Mesenchymal stem cell (in vitro differentiated cells and primary cell): ENCODE data around the gene AUTS2.

ENCODE experiments used
- DNase-seq: peaks from one replicate; pipeline ENCODE4 v3.0.0-alpha.2; 2013
- H2AFZ ChIP-seq: one replicate; pipeline ENCODE4 v1.6.1; 2013; ENCODE audit warnings: low read depth, mild to moderate bottlenecking, control low read depth, inconsistent platforms, low read length, moderate library complexity
- H2AK5ac ChIP-seq: 2 replicates; pipeline ENCODE4 v1.6.1; 2013; ENCODE audit warnings: low read length, moderate library complexity, mild to moderate bottlenecking, inconsistent platforms; ENCODE audit not compliant: severe bottlenecking
- H2BK120ac ChIP-seq: one replicate; pipeline ENCODE4 v1.6.1; 2013; ENCODE audit warnings: low read depth, mild to moderate bottlenecking, inconsistent platforms, low read length, moderate library complexity
- H2BK12ac ChIP-seq, 2 experiments: one replicate each; pipeline ENCODE4 v1.6.1; 2013; ENCODE audit warnings: inconsistent platforms in 2 of 2, low read length in 2 of 2, mild to moderate bottlenecking in 2 of 2, moderate library complexity in 2 of 2, control low read depth in 1 of 2
- H2BK15ac ChIP-seq: one replicate; pipeline ENCODE4 v1.6.1; 2013; ENCODE audit warnings: mild to moderate bottlenecking, low read depth, inconsistent platforms; ENCODE audit not compliant: poor library complexity, severe bottlenecking
- H2BK5ac ChIP-seq: 2 replicates; pipeline ENCODE4 v1.6.1; 2013; ENCODE audit warnings: low read depth, mild to moderate bottlenecking, low read length, control low read depth, inconsistent platforms; ENCODE audit not compliant: poor library complexity, severe bottlenecking
- H3K14ac ChIP-seq, 2 experiments: one replicate each; pipeline ENCODE4 v1.6.1; 2013; ENCODE audit warnings: inconsistent platforms in 2 of 2, low read length in 2 of 2, control low read depth in 1 of 2, mild to moderate bottlenecking in 1 of 2, moderate library complexity in 1 of 2
- H3K18ac ChIP-seq, 2 experiments: one replicate each; pipeline ENCODE4 v1.6.1; 2013; ENCODE audit warnings: inconsistent platforms in 2 of 2, low read length in 2 of 2, control low read depth in 1 of 2, low read depth in 1 of 2, mild to moderate bottlenecking in 1 of 2
- H3K23ac ChIP-seq, 2 experiments: one replicate each; pipeline ENCODE4 v1.6.1; 2013; ENCODE audit warnings: inconsistent platforms in 2 of 2, low read length in 2 of 2, mild to moderate bottlenecking in 2 of 2, moderate library complexity in 2 of 2, control low read depth in 1 of 2
- H3K27ac ChIP-seq: 2 replicates; pipeline ENCODE4 v1.5.1; 2013; ENCODE audit warnings: mild to moderate bottlenecking, moderate library complexity, low read length, control low read depth, inconsistent platforms; ENCODE audit not compliant: poor library complexity, severe bottlenecking
- H3K27me3 ChIP-seq, 2 experiments: 2 replicates each; pipeline versions ENCODE4 v1.6.1 to v1.7.0; 2013; ENCODE audit warnings: low read length in 2 of 2, mild to moderate bottlenecking in 2 of 2, moderate library complexity in 2 of 2, control low read depth in 1 of 2, inconsistent platforms in 1 of 2; ENCODE audit not compliant: control insufficient read depth in 1 of 2, insufficient read depth in 1 of 2
- H3K36me3 ChIP-seq, 2 experiments: 2 replicates each; pipeline versions ENCODE4 v1.6.1 to v1.7.0; 2013; ENCODE audit warnings: low read length in 2 of 2, control low read depth in 1 of 2, inconsistent platforms in 1 of 2, low read depth in 1 of 2, mild to moderate bottlenecking in 1 of 2; ENCODE audit not compliant: insufficient read depth in 2 of 2, control insufficient read depth in 1 of 2
- H3K4ac ChIP-seq, 2 experiments: one replicate each; pipeline ENCODE4 v1.6.1; 2013; ENCODE audit warnings: inconsistent platforms in 2 of 2, low read length in 2 of 2, mild to moderate bottlenecking in 2 of 2, moderate library complexity in 2 of 2, control low read depth in 1 of 2, low read depth in 1 of 2
- H3K4me1 ChIP-seq: 2 replicates; pipeline ENCODE4 v1.6.1; 2013; ENCODE audit warnings: low read depth, low read length, control low read depth; ENCODE audit not compliant: control insufficient read depth, insufficient read depth
- H3K4me2 ChIP-seq: 2 replicates; pipeline ENCODE4 v1.6.1; 2013; ENCODE audit warnings: low read length, mild to moderate bottlenecking, inconsistent platforms; ENCODE audit not compliant: poor library complexity, severe bottlenecking
- H3K4me3 ChIP-seq, 2 experiments: 2 replicates each; pipeline versions ENCODE4 v1.5.1 to v1.7.0; 2013; ENCODE audit warnings: low read length in 2 of 2, mild to moderate bottlenecking in 2 of 2, control low read depth in 1 of 2, low read depth in 1 of 2; ENCODE audit not compliant: insufficient read depth in 1 of 2
- H3K79me1 ChIP-seq: replicated peaks from 2 replicates; pipeline ENCODE4 v1.6.1; 2013; ENCODE audit warnings: mild to moderate bottlenecking, control low read depth, low read length, inconsistent platforms; ENCODE audit not compliant: poor library complexity, severe bottlenecking
- H3K9ac ChIP-seq: 2 replicates; pipeline ENCODE4 v1.7.0; 2013; ENCODE audit warnings: mild to moderate bottlenecking, low read length, moderate library complexity
- H3K9me3 ChIP-seq: 2 replicates; pipeline ENCODE4 v1.7.0; 2013; ENCODE audit warnings: mild to moderate bottlenecking, low read length; ENCODE audit not compliant: control insufficient read depth
- H4K8ac ChIP-seq: one replicate; pipeline ENCODE4 v1.6.1; 2013; ENCODE audit warnings: inconsistent platforms, mild to moderate bottlenecking, low read length, moderate library complexity
- H4K91ac ChIP-seq: one replicate; pipeline ENCODE4 v1.6.1; 2013; ENCODE audit warnings: mild to moderate bottlenecking, low read length, inconsistent platforms
- WGBS: methylation state at CpG from one replicate; pipeline ENCODE4 v1.1.7; 2013; ENCODE audit warnings: mixed read lengths; 5-methylcytosine and 5-hydroxymethylcytosine counted together

The AUTS2 gene

DNA sequence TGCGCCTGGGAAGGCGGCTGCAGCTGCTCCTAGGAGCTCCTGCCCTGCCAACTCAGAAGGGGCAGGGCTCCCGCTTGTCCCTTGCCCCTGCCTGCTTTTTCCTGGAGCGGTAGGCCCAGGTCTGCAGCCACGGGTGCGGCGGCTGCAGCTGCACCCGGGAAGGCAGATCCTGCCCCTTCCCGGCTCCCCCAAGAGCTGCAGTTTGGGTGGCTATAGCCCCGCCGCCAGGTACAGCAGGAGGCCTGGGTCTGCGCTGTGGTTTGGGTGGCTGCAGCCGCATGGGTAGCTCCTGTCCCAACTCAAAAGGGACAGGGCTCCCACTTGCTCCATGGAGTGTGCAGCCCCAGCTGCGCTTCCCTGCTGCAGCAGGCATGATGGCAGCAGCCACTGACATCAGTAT, 6.5 kb upstream of the AUTS2 start:
- no peak overlapping the region for H4K91ac ChIP-seq
- no peak overlapping the region for H3K18ac ChIP-seq
- H3K36me3 ChIP-seq, result no peaks in the 10 kb centered on the region
- no peak overlapping the region for H2AFZ ChIP-seq
- no peak overlapping the region for H3K27ac ChIP-seq
- no peak overlapping the region for H4K8ac ChIP-seq
- H3K9me3 ChIP-seq, result no peaks in the 10 kb centered on the region
- no peak overlapping the region for H2BK15ac ChIP-seq
- H3K14ac ChIP-seq, result no peak overlapping the region
- no peak overlapping the region for H2AK5ac ChIP-seq
- H2BK5ac ChIP-seq, result no peak overlapping the region
- DNase-seq, result no peak
- H3K4ac ChIP-seq, result no peak overlapping the region
- WGBS, result 76% methylated on average over 14 of the region's 14 CpGs
- no peaks in the 10 kb centered on the region for H3K4me1 ChIP-seq
- no peaks in the 10 kb centered on the region for H3K79me1 ChIP-seq
- no peak overlapping the region for H2BK12ac ChIP-seq
- no peak overlapping the region for H3K4me2 ChIP-seq
- no peak overlapping the region for H3K23ac ChIP-seq
- peaks cover 0 to 15% of the 10 kb centered on the region in 2 experiments for H3K27me3 ChIP-seq
- H2BK120ac ChIP-seq, result no peak overlapping the region
- H3K4me3 ChIP-seq, result no peak overlapping the region
- no peak overlapping the region for H3K9ac ChIP-seq

DNA sequence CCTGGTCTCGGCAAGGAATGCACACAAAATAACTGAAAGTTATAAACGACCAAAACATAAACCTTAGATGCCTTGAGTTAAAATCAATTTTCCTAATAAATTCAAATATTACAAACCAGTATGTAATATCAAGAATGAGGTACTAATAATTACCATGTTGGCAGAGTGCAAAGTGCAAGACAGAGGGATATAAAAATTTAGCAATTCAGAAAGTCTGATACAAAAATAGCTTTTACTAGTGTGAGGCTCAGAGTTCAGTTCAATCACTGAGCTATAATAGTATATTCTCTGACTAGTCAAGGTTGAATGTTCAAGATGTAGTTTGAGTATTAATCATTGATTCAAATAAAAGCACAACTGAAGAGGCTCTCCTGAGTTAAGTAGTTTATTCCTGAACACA, 4.8 kb upstream of the AUTS2 start:
- H3K14ac ChIP-seq, result no peak overlapping the region
- no peak overlapping the region for H3K9ac ChIP-seq
- H3K23ac ChIP-seq, result no peak overlapping the region
- no peaks in the 10 kb centered on the region for H3K79me1 ChIP-seq
- H2AFZ ChIP-seq, result no peak overlapping the region
- H4K91ac ChIP-seq, result no peak overlapping the region
- H3K36me3 ChIP-seq, result no peaks in the 10 kb centered on the region
- H3K18ac ChIP-seq, result no peak overlapping the region
- no peak overlapping the region for H4K8ac ChIP-seq
- WGBS, result 100% methylated on average over 1 of the region's 2 CpGs
- H3K4me1 ChIP-seq, result no peaks in the 10 kb centered on the region
- no peak for DNase-seq
- H2BK15ac ChIP-seq, result no peak overlapping the region
- no peak overlapping the region for H2BK120ac ChIP-seq
- no peak overlapping the region for H3K27ac ChIP-seq
- H2BK12ac ChIP-seq, result no peak overlapping the region
- no peak overlapping the region for H3K4ac ChIP-seq
- no peak overlapping the region for H2AK5ac ChIP-seq
- H3K27me3 ChIP-seq, result peaks cover 0 to 15% of the 10 kb centered on the region in 2 experiments
- H3K9me3 ChIP-seq, result no peaks in the 10 kb centered on the region
- no peak overlapping the region for H3K4me2 ChIP-seq
- no peak overlapping the region for H2BK5ac ChIP-seq
- no peak overlapping the region for H3K4me3 ChIP-seq

DNA sequence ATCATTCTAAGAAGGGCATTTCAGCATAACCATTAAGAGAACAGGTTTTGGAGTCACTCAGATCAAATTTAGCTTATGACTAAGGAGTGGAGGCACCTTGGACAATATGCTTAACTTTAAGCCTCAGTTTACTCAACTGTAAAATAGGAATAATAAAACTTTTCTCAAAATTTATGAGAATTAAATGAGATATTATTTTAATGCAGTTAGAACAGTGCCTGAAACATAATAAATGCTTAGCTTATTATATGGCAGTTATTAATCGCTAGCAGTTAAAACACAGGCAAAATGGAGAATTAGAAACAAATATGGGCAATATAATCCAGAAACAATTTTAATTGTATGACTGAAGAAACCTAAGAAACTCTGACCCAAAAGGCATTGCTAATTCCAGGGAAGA, 2.9 kb upstream of the AUTS2 start:
- no peak overlapping the region for H4K91ac ChIP-seq
- DNase-seq, result no peak
- H2AK5ac ChIP-seq, result no peak overlapping the region
- H3K9me3 ChIP-seq, result no peaks in the 10 kb centered on the region
- H3K79me1 ChIP-seq, result peaks cover 7% of the 10 kb centered on the region
- no peak overlapping the region for H3K4me3 ChIP-seq
- no peak overlapping the region for H3K9ac ChIP-seq
- H3K4ac ChIP-seq, result no peak overlapping the region
- peaks cover 3% of the 10 kb centered on the region for H3K4me1 ChIP-seq
- no peak overlapping the region for H2AFZ ChIP-seq
- no peak overlapping the region for H4K8ac ChIP-seq
- no peak overlapping the region for H3K27ac ChIP-seq
- peaks cover 0 to 10% of the 10 kb centered on the region in 2 experiments for H3K27me3 ChIP-seq
- H2BK120ac ChIP-seq, result no peak overlapping the region
- no peak overlapping the region for H3K23ac ChIP-seq
- H2BK5ac ChIP-seq, result no peak overlapping the region
- H3K36me3 ChIP-seq, result no peaks in the 10 kb centered on the region
- WGBS, result no CpG with 5 or more reads among the region's 1 CpG
- H2BK12ac ChIP-seq, result no peak overlapping the region
- H3K4me2 ChIP-seq, result no peak overlapping the region
- H3K18ac ChIP-seq, result no peak overlapping the region
- H3K14ac ChIP-seq, result no peak overlapping the region
- H2BK15ac ChIP-seq, result no peak overlapping the region

- Histone ChIP-seq H2BK12ac (no peak overlapping the region), H4K91ac (no peak overlapping the region), H2BK5ac (no peak overlapping the region), H3K14ac (no peak overlapping the region), H4K8ac (no peak overlapping the region), H3K36me3 (no peaks in the 10 kb centered on the region), H2AFZ (no peak overlapping the region), H3K4me1 (peaks cover 6% of the 10 kb centered on the region), H3K23ac (no peak overlapping the region), H2BK120ac (no peak overlapping the region), H3K9me3 (no peaks in the 10 kb centered on the region), H3K4ac (no peak overlapping the region), H3K27ac (no peak overlapping the region), H3K4me3 (no peak overlapping the region), H2AK5ac (no peak overlapping the region), H2BK15ac (no peak overlapping the region), H3K18ac (no peak overlapping the region), H3K27me3 (peaks cover 0 to 4% of the 10 kb centered on the region in 2 experiments), H3K4me2 (no peak overlapping the region), H3K79me1 (peaks cover 12% of the 10 kb centered on the region), H3K9ac (no peak overlapping the region)
- no peak for DNase-seq
- 74% methylated on average over 7 of the region's 7 CpGs for WGBS
These were observed 2.2 kb upstream of the AUTS2 start for GRCh38 chr7:69596056-69596455.
